SJCRH30 (cell line): ENCODE data around the gene CBLIF. TPM values are rescaled to one million over a fixed set of nuclear protein-coding genes. Genes with fewer than 3 reads are reported as not detected.
"Not testable (repeated sequence)": the region's sequence is repeated elsewhere in the genome, so short reads cannot be mapped to it uniquely, and the experiment has no call there.

ENCODE experiments used
- DNase-seq, 2 experiments: peaks; one replicate each; pipeline ENCODE4 v3.0.0-alpha.2; 2015 to 2020
- H3K27ac ChIP-seq: fragments of 250-450 bp; sonication (Bioruptor Pico); 2 replicates; pipeline ENCODE4 v1.5.1; 2020; ENCODE audit warnings: mild to moderate bottlenecking, moderate library complexity
- H3K27me3 ChIP-seq: fragments of 250-450 bp; sonication (Bioruptor Pico); 2 replicates; pipeline ENCODE4 v1.5.1; 2020; ENCODE audit warnings: mild to moderate bottlenecking, moderate library complexity
- H3K36me3 ChIP-seq: fragments of 250-450 bp; sonication (Bioruptor Pico); 2 replicates; pipeline ENCODE4 v1.5.1; 2020; ENCODE audit warnings: mild to moderate bottlenecking, moderate library complexity
- H3K4me1 ChIP-seq: fragments of 250-450 bp; sonication (Bioruptor Pico); 2 replicates; pipeline ENCODE4 v1.5.1; 2020; ENCODE audit warnings: mild to moderate bottlenecking, moderate library complexity
- H3K4me3 ChIP-seq: fragments of 250-450 bp; sonication (Bioruptor Pico); 2 replicates; pipeline ENCODE4 v1.5.1; 2020; ENCODE audit warnings: mild to moderate bottlenecking, moderate library complexity
- H3K9me3 ChIP-seq: fragments of 250-450 bp; sonication (Bioruptor Pico); replicated peaks from 2 replicates; pipeline ENCODE4 v1.5.1; 2020; ENCODE audit warnings: mild to moderate bottlenecking, moderate library complexity
- total RNA-seq: library from RNA; depleted of rRNA; stranded (reverse); fragments of >200 nt; shearing (Covaris generic); gene quantifications from 2 replicates; pipeline ENCODE4 v1.2.3, GENCODE V29; 2014; rRNA removed

The CBLIF gene
- total RNA-seq = not detected in 2 replicates

GRCh38 chr11:59845399-59845798 is at the start of gene CBLIF:
Gene CBLIF, minus strand, starts transcription at chr11:59845499. Its CDS starts 46 bp downstream, at chr11:59845453.
- Histone ChIP-seq H3K27ac (no peak within 1 kb of the TSS), H3K4me1 (no peaks in the 10 kb centered on the region), H3K36me3 (no peaks in the 10 kb centered on the region), H3K27me3 (no peaks in the 10 kb centered on the region), H3K9me3 (no peaks in the 10 kb centered on the region), H3K4me3 (no peak within 1 kb of the TSS)
- DNase-seq = no peak

DNA sequence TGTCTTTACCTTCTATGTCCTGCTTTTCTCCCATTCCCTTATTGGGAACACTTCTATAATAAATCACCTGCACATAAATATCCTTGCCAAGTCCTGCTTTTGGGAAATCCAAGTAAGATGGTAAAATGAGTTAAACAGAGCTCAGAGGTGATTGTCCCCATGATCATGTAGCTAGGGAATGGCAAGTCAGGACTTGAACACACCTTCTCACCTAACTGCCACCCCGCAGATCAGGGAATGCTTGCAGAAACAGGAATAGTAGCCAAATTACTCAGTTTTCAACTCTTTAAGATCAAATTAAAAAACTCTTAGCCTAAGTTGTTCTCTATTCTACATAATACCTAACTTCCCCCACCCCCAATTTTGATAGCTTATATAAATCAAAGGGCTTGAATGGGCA is 49.3 kb upstream of the CBLIF start:
- Histone ChIP-seq H3K4me3 (no peak overlapping the region), H3K27me3 (no peaks in the 10 kb centered on the region), H3K9me3 (peaks cover 4% of the 10 kb centered on the region; the same call in 1 of the 2 replicates), H3K4me1 (0 out of 2 replicates have a peak, but pooled peaks cover 2% of the 10 kb centered on the region), H3K27ac (no peak overlapping the region), H3K36me3 (no peaks in the 10 kb centered on the region)
- no peak for DNase-seq

DNA sequence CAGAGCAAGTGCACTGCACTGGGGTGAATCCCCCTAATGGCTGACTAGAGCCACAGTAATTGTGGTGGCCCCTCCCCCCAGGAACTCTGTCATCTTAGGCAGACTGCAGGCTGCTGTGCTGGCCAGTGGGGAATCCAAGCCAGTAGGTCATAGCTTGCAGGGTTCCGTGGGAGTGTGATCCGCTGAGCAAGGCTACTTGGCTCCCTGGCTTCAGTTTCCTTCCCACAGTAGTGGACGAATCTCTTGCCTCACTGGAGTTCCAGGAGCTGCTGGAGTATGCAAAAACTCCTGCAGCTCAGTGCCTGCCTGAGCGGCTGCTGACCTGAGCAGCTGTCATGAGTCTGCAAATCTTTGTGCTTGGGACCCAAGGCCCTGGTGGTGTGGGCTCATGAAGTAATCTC is 46.5 kb upstream of the CBLIF start:
- Histone ChIP-seq H3K27ac (peak overlapping the region; percentile 63), H3K4me1 (0 out of 2 replicates have a peak, but pooled peaks cover 2% of the 10 kb centered on the region), H3K27me3 (no peaks in the 10 kb centered on the region), H3K36me3 (no peaks in the 10 kb centered on the region), H3K9me3 (peaks cover 7% of the 10 kb centered on the region; the same call in 1 of the 2 replicates), H3K4me3 (peak overlapping the region; percentile 46)
- DNase-seq = peak; percentile 70 to 84

DNA sequence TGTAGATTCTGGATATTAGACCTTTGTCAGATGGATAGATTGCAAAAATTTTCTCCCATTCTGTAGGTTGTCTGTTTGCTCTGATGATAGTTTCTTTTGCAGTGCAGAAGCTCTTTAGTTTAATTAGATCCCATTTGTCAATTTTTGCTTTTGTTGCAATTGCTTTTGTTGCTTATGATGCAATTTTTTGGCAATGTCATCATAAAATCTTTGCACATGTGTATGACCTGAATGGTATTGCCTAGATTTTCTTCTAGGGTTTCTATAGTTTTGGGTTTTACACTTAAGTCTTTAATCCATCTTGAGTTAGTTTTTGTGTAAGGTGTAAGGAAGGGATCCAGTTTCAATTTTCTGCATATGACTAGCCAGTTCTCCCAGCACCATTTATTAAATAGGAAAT is 41.9 kb upstream of the CBLIF start:
- H3K27ac ChIP-seq, H3K9me3 ChIP-seq, H3K36me3 ChIP-seq, H3K4me3 ChIP-seq, DNase-seq, H3K4me1 ChIP-seq, H3K27me3 ChIP-seq: not testable (repeated sequence)

- no peak overlapping the region for H3K4me3 ChIP-seq
- no peak for DNase-seq
- H3K27ac ChIP-seq = no peak overlapping the region
- no peaks in the 10 kb centered on the region for H3K36me3 ChIP-seq
- H3K9me3 ChIP-seq = no peaks in the 10 kb centered on the region
- no peaks in the 10 kb centered on the region for H3K27me3 ChIP-seq
- no peaks in the 10 kb centered on the region for H3K4me1 ChIP-seq
Observed at GRCh38 chr11:59883597-59883996, 38.3 kb upstream of the CBLIF start.

DNA sequence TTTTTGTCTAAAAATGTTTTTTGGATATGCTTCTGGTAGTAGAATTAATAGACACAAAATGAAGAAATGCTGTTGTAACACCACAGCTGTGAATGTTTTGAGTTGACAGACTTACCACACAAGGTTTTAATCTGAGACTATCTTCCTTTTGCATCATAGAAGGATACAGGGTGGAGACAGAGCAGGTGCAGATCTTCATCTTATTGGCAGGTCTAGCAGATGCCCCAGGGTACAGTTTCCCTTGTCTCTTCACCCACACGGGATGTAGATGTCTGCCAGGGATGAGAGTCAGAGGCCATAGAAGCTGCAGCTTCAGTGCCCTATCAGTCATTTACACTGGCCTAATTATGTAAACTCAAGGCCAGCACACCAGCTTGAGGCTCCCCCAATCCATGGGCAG is 34.3 kb upstream of the CBLIF start:
- DNase-seq = no peak
- Histone ChIP-seq H3K36me3 (no peaks in the 10 kb centered on the region), H3K27me3 (no peaks in the 10 kb centered on the region), H3K27ac (no peak overlapping the region), H3K4me1 (no peaks in the 10 kb centered on the region), H3K9me3 (no peaks in the 10 kb centered on the region), H3K4me3 (no peak overlapping the region)

DNA sequence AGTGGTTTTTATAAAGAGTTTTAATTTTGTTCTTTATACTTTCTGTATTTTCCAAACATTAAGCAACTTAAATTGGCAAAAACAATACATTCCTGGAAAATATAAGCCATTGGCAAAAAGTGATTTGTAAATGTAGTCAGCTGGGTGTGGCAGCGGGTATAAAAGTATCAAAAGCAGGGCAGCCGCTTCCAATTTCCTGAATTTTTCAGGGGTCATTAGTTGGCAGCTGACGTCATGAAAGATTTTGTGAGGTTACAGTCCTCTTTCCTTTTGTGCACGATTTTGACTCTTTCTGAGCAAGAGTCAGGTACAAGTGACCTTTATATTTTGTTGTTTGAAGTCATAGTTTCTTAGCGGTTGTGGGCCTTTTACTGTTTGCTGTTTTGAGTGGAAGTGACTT is 33.3 kb upstream of the CBLIF start, which contains the start of gene OOSP3:
Gene OOSP3, plus strand, starts transcription at position 208 of the 400 bp plus-strand sequence. Its CDS starts 27 bp downstream, at position 235.
- Histone ChIP-seq H3K4me1 (no peaks in the 10 kb centered on the region), H3K27ac (no peak within 1 kb of the TSS), H3K36me3 (no peaks in the 10 kb centered on the region), H3K9me3 (no peaks in the 10 kb centered on the region), H3K27me3 (no peaks in the 10 kb centered on the region), H3K4me3 (no peak within 1 kb of the TSS)
- no peak for DNase-seq

- H3K4me3 ChIP-seq = no peak overlapping the region
- H3K4me1 ChIP-seq = no peaks in the 10 kb centered on the region
- H3K36me3 ChIP-seq = no peaks in the 10 kb centered on the region
- H3K27me3 ChIP-seq = no peaks in the 10 kb centered on the region
- H3K9me3 ChIP-seq = no peaks in the 10 kb centered on the region
- no peak for DNase-seq
- H3K27ac ChIP-seq = no peak overlapping the region
Observed at GRCh38 chr11:59877784-59878183, 32.5 kb upstream of the CBLIF start.

DNA sequence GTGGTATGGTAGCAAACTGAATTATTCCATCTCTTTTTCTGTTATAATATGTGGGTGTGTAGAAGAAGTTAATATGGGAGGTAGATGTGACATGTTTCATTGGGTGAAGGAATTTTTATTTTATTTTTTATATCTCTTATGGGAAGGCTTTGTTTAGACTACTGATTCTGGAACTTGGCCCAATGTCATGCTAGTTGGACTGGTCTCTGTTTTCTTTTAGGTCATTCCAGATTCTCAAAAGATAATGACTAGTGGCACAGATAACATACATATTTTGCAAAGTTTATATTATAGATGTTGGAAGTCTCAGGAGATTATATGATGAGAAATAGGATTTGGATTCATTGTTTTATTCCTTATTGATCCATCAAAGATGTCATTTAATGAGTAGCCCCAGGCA is 32.0 kb upstream of the CBLIF start:
- Histone ChIP-seq H3K27ac (no peak overlapping the region), H3K27me3 (no peaks in the 10 kb centered on the region), H3K9me3 (no peaks in the 10 kb centered on the region), H3K4me1 (no peaks in the 10 kb centered on the region), H3K4me3 (no peak overlapping the region), H3K36me3 (no peaks in the 10 kb centered on the region)
- DNase-seq = no peak

DNA sequence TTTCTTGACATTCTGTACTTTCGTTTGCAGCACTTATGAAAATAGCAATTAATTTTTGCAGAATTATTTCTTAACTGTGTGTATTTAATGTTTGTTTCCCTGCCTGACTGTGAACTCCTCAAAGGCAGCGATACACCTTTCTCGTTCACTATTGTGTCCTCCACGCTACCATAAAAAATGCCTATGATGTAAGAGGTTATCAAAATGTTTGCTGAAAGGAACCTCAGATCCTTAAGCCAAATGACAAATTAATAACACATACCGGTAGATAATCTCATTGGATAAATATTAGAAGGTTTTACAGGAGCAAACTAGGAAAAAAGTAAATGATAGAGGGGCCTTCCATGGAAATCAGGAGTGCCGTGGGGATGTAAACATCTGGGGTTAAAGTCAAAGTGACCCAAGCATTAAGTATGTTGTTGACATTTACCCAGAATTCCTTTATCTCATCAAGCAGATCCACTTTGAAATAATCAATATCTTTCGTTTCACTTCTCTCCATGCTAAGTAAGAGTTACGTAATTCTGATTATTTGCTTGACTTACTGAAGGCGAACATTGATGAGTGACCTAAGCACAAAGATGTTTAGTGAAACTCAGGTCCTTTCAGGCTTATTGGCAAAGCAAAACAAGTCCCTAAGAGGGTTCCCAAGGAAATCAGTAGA is 30.7 kb upstream of the CBLIF start:
- Histone ChIP-seq H3K36me3 (no peaks in the 10 kb centered on the region), H3K4me3 (no peak overlapping the region), H3K27ac (no peak overlapping the region), H3K9me3 (no peaks in the 10 kb centered on the region), H3K4me1 (no peaks in the 10 kb centered on the region), H3K27me3 (no peaks in the 10 kb centered on the region)
- DNase-seq = no peak

- no peak for DNase-seq
- Histone ChIP-seq H3K4me1 (no peaks in the 10 kb centered on the region), H3K36me3 (no peaks in the 10 kb centered on the region), H3K27ac (no peak overlapping the region), H3K4me3 (no peak overlapping the region), H3K9me3 (no peaks in the 10 kb centered on the region), H3K27me3 (no peaks in the 10 kb centered on the region)
Observed at GRCh38 chr11:59872076-59872475, 26.8 kb upstream of the CBLIF start.

DNA sequence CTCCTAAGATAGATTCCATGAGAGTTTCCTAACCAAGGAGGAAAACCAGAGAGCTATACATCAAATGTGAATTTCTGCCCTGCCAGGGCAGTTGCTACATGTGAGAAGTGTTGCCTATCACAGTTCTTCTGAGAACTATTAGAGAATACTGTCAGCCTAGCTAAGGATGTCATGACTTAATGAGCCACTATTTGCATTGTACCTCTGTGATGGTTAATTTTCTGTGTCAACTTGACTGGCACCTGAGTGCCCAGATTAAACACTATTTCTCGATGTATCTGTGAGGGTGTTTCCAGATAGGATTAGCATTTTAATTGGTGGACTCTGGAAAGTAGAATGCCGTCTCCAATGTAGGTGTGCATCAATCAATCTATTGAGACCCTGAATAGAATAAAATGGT is 22.6 kb upstream of the CBLIF start:
- Histone ChIP-seq H3K4me3 (no peak overlapping the region), H3K4me1 (no peaks in the 10 kb centered on the region), H3K27me3 (no peaks in the 10 kb centered on the region), H3K36me3 (no peaks in the 10 kb centered on the region), H3K27ac (no peak overlapping the region), H3K9me3 (no peaks in the 10 kb centered on the region)
- no peak for DNase-seq

DNA sequence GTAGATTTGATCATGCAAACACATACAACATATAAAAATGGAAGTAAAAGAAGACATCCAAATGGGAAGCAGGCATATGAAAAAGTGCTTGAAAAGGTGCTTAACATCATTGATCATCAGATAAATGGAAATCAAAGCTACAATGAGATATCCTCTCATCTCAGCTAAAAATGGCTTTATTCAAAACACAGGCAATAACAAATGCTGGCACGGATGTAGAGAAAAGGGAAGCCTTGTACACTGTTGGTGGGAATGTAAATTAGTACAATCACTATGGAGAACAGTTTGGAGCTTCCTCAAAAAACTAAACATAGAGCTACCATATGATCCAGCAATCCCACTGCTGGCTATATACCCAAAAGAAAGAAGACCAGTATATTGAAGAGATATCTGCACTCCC is 21.5 kb upstream of the CBLIF start:
- no peak for DNase-seq
- Histone ChIP-seq H3K27ac (no peak overlapping the region), H3K27me3 (no peaks in the 10 kb centered on the region), H3K4me3 (no peak overlapping the region), H3K4me1 (no peaks in the 10 kb centered on the region), H3K36me3 (no peaks in the 10 kb centered on the region), H3K9me3 (no peaks in the 10 kb centered on the region)

DNA sequence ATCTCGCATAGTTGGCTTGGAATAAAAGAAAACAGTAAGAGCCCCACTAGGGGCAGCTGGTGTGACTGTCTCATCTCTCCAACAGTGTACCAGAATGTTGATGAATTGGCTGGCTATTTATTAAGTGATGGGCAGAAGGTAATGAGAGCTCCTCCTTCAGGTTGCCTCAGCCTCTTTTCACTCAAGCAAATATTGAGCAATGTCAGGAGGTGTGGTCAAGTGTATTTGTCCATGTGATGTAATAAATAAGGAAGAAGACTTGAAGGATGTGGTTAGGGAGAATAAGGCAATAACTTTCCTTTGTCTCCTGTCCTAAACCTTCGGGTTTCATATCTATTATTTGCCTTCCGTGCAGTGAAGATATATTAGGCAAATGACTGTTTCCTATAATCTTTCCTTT is 21.1 kb upstream of the CBLIF start, which contains the start of gene TCN1:
Gene TCN1, minus strand, starts transcription at position 91 of the 400 bp plus-strand sequence. Its CDS starts 17 bp downstream, at position 74.
- Histone ChIP-seq H3K9me3 (no peaks in the 10 kb centered on the region), H3K4me3 (no peak within 1 kb of the TSS), H3K27ac (no peak within 1 kb of the TSS), H3K4me1 (no peaks in the 10 kb centered on the region), H3K36me3 (no peaks in the 10 kb centered on the region), H3K27me3 (no peaks in the 10 kb centered on the region)
- no peak for DNase-seq

DNA sequence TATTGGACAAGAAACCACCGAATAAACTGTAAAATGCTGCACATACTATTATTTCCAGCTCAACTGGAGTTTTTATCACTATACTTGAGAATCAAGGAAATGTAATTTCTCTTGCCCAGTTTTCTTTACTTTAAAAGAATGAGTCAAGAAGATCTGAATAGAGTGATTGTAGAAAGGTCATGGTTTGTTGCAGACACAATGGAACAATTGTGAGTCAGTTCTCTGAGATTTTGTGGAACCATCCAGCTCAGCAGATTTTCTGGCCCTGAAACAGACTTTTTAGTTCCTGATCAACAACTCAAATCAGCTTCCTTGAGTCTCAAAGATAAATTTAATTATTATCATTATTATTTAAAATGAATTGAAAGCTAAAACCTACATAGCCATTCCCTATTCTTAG is 19.7 kb upstream of the CBLIF start:
- no peaks in the 10 kb centered on the region for H3K27me3 ChIP-seq
- H3K27ac ChIP-seq = no peak overlapping the region
- peak in 1 of 2 experiments; percentile 17 for DNase-seq
- no peaks in the 10 kb centered on the region for H3K36me3 ChIP-seq
- no peaks in the 10 kb centered on the region for H3K4me1 ChIP-seq
- H3K4me3 ChIP-seq = no peak overlapping the region
- H3K9me3 ChIP-seq = no peaks in the 10 kb centered on the region

DNA sequence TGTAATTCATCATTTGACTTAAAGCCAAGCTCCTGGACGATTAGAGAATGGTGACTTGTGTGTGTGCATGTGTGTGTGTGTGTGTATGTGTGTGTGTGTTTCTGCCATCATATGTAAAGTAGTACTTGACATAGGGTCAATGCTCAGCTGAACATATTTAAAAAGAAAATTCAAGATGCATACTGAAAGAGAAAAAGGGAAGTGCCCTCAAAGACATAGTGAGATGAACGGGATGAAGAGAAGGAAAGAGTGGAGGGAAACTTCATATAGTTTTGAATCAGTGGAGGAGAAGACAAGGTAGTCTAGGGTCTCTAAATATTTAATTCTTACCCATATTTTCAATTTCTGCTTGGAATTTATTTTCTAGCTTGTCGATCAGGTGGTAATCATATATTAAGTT is 17.0 kb upstream of the CBLIF start:
- Histone ChIP-seq H3K4me3 (no peak overlapping the region), H3K27ac (no peak overlapping the region), H3K4me1 (peaks cover 7% of the 10 kb centered on the region), H3K9me3 (no peaks in the 10 kb centered on the region), H3K27me3 (no peaks in the 10 kb centered on the region), H3K36me3 (no peaks in the 10 kb centered on the region)
- DNase-seq = no peak
